GM19035 (cell line): ENCODE results near the gene PCSK5.

Experiments
- ATAC-seq: cut with Tn5 transposase; IDR thresholded peaks from one replicate; pipeline ENCODE4 v1.9.1; 2021; ENCODE audit not compliant: unreplicated experiment

The PCSK5 gene

GRCh38 chr9:75918909-75919308, 28.4 kb downstream of the PCSK5 start:
- ATAC-seq = no peak

GRCh38 chr9:75921391-75922127, 31.1 kb downstream of the PCSK5 start:
- no peak for ATAC-seq

- no peak for ATAC-seq
These were observed 35.9 kb downstream of the PCSK5 start for GRCh38 chr9:75926385-75926784.

- no peak for ATAC-seq
These were observed 36.9 kb downstream of the PCSK5 start for GRCh38 chr9:75927356-75927755.

GRCh38 chr9:75930190-75930589, 39.7 kb downstream of the PCSK5 start:
- no peak for ATAC-seq

GRCh38 chr9:75930730-75931321, 40.4 kb downstream of the PCSK5 start:
- ATAC-seq = no peak

GRCh38 chr9:75933982-75934381, 43.5 kb downstream of the PCSK5 start:
- ATAC-seq = no peak

- ATAC-seq = no peak
These were observed 45.1 kb downstream of the PCSK5 start for GRCh38 chr9:75935591-75935990.

- ATAC-seq = no peak
These were observed 47.2 kb downstream of the PCSK5 start for GRCh38 chr9:75937521-75938258.

GRCh38 chr9:75938946-75939345, 48.5 kb downstream of the PCSK5 start:
- ATAC-seq = no peak

- ATAC-seq = no peak
These were observed 49.2 kb downstream of the PCSK5 start for GRCh38 chr9:75939536-75940111.

- no peak for ATAC-seq
These were observed 50.6 kb downstream of the PCSK5 start for GRCh38 chr9:75941066-75941465.

- ATAC-seq = no peak
These were observed 51.3 kb downstream of the PCSK5 start for GRCh38 chr9:75941577-75942311.

- ATAC-seq = no peak
These were observed 56.3 kb downstream of the PCSK5 start for GRCh38 chr9:75946766-75947165.

GRCh38 chr9:75947233-75947632, 56.8 kb downstream of the PCSK5 start:
- ATAC-seq = no peak

GRCh38 chr9:75950998-75951397, 60.5 kb downstream of the PCSK5 start:
- no peak for ATAC-seq

- ATAC-seq = no peak
These were observed 62.7 kb downstream of the PCSK5 start for GRCh38 chr9:75953218-75953617.

GRCh38 chr9:75956161-75956560, 65.7 kb downstream of the PCSK5 start:
- ATAC-seq = no peak

- ATAC-seq = no peak
These were observed 66.6 kb downstream of the PCSK5 start for GRCh38 chr9:75957116-75957515.

- no peak for ATAC-seq
These were observed 67.8 kb downstream of the PCSK5 start for GRCh38 chr9:75958226-75958625.

- ATAC-seq = no peak
These were observed 70.1 kb downstream of the PCSK5 start for GRCh38 chr9:75960551-75960950.
